HG02588 (cell line): ENCODE data around the gene AGAP1.

Experiments used
- ATAC-seq: cut with Tn5 transposase; IDR thresholded peaks from one replicate; pipeline ENCODE4 v1.9.1; 2021; ENCODE audit warnings: mild to moderate bottlenecking, moderate library complexity; ENCODE audit not compliant: unreplicated experiment

The AGAP1 gene

DNA sequence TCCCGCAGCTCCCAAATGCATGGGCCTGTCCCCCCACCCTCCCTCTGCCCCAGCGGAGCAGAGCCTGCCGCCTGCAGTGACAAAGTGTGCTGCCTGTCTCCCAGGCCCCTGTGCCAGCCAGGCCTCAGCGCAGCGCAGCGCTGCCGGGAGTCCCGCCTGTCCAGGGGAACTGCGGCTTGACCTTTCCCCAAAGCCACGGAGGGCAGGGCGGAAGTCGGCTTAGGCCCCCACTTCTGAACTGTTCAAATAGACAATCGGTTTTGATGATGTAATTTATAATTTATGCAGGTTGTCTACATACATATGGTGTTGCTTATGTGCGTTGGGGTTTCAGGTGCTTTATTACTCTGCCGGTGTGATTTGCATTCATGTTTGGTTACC, 667.2 kb downstream of the AGAP1 start:
- no peak for ATAC-seq

DNA sequence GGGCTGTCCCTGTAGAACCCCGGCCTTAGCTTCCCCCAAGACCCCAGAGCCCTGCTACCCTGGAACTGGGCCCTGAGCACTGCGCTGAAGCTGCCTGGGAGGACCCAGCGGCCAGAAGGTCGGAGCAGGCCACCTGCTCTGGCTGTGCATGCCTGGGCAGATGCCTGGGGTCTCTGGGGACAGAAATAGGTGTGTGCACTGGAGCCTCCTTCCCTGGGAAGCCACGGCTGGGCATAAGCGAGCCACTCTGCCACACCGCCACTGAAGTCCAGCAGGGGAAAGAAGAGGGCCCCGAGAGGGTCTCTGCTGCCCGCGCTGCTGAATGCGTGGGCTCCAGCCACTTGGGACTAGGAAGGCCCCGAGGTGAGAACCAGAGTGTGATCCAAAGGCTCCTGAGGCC, 667.7 kb downstream of the AGAP1 start:
- no peak for ATAC-seq

DNA sequence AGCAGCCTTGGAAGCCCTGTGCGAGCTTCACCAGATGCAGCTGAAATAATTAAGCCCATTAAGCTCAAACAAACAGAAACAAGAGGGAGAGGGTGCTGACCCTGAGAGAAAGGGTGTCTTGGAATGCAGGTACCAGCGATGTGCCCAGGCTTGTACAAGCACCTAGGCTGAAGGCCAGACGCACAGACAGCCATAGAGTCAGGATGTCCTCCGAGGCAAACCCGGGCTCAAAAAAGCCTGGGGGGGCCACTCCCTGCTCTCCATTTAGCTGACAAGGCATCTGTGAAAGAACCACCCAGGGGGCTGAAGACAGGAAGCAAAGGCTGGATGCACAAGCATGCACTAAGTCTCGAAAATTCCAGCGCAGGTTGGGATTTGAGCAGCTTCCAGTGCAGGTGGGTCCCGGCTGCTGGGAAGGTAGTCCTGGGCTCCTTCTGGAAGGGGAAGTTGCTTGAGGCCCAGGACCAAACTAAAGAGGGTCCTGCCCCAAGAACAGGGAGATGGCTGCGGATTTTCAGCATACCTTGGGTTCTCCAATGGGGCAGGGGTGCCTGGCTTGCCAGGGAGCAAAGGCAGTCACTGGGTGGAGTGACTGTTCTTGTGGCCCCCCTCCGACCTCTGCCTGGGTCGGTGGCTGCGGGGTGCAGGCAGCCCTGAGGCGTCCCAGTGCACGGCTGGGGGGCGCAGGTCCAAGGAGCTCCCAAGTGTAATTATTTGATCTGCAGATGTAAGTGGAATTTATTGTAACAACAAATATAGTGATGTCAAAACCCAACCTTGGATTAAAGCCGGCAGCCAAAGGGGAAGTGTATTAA, 668.4 kb downstream of the AGAP1 start:
- no peak for ATAC-seq

DNA sequence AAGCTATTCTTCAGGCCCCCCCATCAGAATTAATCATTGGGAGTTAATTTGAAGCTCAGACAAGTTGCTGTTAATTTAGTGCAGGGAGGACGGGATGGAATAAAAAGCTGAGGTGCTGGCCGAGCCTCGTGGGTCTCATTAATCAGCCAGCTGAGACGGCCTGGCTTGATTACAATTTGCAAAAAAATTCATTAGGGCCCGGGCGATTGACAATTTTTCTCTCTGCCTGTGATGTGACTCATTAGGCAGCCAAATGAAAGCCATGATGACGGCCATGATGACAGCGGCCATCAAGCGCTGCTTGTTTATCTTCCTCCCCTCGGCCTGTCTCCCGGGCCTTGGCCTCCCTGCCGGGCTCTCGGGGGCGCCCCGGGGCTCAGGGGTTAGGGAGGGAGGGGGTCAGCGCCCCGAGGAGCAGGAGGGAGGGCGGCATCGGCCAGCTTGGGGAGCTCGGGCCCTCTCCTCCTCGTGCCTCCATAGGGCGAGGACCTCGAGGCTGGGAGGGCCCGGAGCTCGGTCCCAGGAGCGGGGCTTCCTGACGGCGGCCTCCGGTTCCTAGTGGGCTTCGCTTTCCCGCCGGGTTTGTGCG, 669.1 kb downstream of the AGAP1 start:
- ATAC-seq: no peak

DNA sequence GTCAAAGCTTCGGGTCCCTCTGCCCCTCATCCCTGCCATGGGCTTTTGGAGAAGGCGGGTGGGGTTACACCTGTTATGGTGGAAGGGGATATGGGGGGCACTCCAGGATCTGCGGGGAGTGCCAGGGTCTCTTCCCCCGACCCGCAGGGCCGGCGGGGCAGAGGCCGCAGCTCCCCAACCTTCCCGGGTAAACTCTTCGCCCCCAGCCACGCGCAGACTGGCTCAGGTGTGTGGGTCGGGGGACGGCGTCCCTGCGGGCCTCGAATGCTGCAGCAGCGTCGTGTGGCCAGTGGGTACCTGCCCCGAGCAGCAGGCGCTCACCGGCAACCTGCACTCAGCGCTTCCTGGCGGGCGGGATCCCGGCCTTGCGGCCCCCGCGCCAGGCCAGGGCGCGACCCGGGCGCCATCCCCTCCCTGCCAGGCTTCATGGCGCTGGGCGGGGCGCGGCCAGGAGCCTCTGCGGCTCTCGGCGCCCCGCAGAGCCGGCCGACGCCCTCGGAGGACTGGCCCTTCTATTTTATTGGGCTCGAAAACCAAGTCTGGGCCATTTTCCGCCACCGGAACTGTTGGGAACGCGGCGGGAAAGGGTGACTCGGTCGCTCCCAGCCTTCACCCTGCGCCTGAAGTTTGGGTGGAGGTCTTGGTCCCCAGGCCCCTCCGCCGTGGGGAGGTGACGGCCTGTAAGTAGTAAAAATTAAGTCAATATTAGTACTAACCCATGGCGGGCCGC, 669.8 kb downstream of the AGAP1 start:
- ATAC-seq: no peak

DNA sequence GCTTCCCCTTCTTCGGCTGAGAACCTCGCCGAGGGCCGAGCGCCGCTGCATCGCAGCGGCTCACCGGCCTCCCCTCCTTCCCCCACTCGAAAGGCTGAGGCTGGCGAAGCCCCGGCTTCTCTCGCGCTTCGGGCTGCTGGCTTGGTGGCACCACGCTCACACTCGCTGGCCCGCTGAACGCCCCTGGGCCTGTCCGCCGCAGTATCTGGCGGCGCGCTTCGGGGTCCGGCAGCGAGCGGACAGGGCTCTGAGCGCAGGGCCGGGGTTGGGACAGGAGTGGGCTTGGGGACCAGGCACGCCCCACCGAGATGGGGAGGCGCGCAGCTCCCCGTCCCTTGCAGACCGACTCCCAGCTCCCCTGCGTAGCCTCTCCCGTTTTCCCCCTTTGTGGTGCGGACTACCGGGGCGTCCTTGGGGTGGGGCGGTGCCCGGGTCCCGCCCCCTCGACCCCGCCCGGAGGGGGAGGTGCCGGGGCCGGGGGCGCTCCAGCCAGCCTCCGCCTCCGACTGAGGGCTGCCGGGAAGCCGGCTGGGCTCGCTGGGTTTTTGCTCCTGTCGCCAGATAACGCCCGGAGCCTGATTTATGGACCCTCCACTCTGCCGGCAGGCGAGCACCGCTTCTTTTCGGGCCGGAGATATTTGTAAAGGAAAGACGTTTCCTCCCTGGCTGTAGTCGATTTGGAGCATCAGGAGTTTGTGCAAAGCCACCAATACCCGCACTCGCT, 670.5 kb downstream of the AGAP1 start:
- ATAC-seq: no peak

DNA sequence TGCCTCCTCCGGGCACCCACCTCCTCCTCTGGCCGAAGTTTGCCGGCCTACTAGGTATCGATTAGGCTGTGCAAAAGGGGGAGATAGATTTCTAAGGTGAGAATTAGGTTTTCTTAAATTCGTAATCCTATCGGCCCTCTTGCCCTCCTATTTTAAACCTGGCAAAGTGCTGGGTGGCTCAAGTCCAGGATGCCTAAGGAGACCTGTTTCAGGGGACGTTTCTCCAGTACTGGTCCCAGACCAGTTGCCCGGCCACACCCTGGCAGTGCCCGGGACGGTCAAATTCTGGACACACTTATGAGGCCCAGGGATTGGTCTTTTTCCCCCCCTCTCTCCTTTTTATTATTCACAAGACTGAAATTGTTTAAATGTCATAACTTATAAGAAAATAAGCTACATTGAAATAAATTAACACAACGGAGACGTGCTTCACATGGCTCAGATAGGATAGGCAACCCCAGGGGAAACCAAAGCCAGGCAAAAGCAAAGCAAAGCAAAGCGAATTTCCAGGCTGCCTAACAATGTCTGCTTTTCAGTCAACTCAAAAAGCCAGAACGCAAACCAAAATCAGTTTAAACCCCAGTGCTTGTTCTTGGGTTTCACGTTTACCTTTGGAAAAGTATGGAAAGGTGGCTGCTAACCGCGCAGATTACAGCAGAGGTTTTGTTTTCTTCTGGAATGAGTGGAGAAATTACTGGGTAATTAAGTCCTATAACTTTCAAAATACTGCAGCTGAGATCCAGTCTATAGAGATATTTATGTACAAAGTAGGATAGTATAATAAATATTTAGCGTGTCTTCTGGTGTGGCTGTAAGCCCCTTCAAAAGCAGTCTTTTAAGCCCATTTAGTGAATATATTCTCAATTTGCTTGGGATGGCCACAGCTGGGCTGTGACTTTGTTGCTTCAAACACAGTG, 671.3 kb downstream of the AGAP1 start:
- ATAC-seq: no peak

DNA sequence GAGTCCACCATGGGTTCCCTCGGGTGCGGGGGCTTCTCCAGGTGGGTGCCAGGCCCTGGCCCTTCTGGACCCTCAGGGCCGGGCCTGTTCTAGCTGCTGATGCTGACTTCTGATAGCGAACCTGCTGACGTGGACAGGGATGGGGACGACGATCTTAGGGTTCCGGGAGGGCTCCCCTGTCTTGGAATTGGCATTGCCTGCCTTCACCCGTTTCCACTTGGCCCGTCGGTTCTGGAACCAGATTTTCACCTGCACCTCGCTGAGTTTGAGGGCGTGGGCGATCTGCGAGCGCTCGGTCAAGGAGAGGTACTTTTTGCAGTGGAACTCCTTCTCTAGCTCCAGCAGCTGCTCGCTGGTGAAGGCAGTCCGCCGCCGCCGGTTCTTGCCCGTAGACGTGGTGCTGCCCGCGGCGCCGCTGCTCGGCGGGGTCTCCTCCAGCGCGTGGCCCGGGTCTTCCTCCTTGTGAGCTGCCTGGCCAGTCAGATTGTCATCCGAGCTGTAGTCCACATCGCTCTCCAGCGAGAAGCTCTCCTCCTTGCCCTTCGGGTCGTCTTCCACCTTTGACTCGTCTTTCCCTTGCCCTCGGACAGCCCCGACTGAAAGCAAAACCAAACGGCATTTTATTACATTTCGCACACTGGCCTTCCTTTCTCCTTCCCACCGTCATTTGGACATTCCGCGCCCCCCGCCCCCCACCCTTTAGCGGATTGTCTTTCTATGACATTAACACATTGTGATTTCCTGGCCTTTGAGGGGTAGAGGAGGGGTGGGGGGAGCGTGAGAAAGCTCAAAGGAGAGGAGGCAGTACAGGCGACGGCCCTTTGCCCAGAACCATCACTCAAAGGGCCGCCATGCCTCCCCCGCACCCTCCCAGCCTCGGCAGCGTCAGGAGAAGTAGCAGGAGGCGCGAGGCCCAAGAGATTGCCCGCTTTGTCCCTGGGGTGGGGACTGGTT, 672.3 kb downstream of the AGAP1 start:
- ATAC-seq: no peak

DNA sequence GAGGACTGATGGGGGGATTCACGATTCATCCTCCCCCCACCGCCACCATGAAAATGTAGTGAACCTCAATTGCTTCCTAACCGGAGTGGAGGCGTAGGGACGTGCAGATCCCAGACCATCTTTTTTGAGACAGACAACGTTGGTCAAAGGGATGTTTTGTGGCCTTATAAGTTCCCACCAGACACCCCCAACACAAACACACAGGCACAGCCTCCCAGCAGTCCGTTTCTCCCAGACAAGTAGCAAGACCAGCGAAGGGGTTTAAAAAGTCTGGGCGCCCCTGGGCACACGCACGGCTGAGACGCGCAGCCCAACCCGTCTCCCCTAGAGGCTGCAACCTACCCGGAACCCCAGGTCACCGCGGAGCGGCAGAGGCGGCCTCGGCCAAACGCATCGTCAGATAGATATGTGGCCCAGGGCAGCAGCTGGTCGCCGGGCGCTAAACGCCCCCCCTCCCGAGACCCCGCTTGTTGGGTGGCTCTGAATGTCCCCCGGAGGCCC, 673.0 kb downstream of the AGAP1 start:
- ATAC-seq: no peak

DNA sequence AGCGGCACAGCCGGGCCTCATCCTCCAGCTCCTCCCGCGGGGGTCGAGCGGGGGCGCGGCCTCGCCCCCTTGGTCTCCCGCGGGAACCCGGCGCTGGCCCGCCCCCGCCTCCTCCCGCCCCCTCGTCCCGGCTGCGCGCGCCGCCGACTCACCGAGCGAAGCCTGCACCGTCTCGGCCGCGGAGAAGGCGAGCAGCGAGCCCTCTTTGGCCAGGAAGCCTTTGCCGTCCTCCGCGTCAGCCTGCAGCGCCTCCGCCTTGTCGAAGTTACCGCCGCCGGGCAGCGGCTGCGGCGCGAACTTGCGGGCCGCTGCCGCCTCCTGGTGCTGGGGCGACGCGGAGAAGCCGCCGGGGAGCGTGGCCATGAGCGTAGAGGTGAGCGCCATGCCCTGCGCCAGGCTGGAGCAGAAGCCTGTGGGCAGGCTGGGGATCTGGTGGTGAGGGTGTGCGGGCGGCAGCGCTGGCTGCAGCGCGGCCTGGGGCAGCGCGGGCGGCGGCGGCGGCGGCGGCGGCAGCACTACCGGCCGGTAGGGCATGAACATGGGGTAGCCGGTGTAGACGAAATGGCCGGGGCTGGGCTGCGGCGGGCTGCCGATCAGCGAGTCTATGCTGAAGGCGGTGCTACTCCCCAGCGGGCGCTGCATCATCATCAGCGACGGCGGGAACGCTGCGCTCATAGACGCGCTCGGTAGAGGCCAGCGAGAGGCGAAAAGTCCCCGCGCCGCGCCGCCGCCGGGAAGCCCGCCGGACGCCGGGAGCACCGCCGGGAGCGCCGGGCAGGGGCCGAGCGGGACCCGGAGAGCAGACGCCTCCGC, 673.7 kb downstream of the AGAP1 start:
- ATAC-seq: no peak

DNA sequence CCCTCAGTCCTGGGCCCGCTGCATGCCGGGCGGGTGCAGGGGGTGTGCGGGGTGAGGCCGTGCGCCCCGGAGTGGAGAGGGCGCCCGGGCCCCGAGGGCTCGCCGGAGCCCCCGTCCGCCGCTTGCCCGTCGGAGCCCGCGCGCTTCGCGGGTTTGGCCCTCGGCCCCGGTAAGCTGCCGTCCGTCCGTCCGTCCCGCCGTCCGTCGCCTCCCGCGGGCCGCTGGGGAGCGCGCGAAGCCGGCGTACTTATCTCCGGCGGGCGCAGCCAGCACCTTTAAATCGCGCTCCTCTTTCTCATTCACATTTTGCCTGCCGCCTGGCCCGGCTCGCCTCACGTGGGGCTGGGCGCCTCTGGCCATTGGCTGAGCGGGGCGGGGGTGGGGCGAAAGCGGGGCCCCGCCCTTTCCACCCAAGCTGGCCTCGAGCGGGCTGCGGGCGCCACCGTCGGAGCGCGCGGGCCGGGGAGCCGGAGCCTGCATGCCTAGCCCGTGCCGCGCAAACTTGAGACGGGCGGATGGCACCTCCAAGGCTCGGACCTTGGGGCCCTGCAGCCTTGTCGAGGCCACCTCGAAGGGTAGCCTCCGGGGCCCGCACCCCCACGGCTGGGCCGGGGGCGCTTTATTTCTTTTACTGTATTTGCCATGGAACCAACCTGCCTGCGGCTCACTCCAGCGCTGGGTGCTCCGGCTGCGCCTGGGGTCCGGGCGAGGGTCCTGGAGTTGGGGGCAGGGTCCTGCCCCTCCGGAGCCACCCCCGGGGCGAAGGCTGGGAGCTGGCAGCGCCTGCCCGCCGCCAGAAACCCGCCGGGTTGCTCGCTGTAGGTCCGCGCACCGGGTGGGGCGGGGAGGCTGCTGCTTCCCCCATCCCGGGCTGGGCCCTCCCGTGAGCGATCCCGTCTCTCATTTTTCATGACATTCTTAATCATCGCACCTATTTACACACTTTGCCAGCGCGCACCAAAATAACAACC, 674.6 kb downstream of the AGAP1 start, which contains the start of gene GBX2:
Gene GBX2, minus strand, starts transcription at position 277 of the 971 bp plus-strand sequence. CDS start 415 bp downstream, outside the sequence.
- ATAC-seq: no peak

DNA sequence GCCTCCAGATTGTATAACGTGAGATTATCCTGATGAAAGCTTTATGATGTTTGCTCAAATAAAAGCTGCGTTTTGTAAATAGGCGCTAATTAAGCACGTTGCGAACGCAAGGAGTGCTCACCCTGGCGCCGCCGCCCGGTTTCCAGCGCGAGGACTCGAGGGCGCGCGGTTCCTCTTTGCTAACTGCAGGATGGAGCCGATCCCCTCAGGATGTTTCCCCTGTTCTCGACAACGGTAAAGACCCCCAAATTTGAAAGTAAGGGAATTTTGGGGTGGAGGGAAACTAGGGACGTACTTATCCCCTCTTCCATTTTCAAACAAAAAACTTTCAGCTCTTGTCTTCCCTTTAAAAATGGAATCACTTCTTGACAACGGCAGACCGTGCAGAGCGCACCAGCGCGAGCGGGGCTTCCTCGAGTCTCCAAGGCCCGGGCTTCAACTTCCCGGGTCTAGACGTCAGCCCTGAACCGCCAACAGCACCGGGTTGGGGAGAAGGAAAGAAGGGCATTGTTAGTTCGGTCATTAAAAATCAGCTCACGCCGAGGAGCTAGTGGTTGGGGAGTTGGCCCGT, 675.4 kb downstream of the AGAP1 start:
- no peak for ATAC-seq

DNA sequence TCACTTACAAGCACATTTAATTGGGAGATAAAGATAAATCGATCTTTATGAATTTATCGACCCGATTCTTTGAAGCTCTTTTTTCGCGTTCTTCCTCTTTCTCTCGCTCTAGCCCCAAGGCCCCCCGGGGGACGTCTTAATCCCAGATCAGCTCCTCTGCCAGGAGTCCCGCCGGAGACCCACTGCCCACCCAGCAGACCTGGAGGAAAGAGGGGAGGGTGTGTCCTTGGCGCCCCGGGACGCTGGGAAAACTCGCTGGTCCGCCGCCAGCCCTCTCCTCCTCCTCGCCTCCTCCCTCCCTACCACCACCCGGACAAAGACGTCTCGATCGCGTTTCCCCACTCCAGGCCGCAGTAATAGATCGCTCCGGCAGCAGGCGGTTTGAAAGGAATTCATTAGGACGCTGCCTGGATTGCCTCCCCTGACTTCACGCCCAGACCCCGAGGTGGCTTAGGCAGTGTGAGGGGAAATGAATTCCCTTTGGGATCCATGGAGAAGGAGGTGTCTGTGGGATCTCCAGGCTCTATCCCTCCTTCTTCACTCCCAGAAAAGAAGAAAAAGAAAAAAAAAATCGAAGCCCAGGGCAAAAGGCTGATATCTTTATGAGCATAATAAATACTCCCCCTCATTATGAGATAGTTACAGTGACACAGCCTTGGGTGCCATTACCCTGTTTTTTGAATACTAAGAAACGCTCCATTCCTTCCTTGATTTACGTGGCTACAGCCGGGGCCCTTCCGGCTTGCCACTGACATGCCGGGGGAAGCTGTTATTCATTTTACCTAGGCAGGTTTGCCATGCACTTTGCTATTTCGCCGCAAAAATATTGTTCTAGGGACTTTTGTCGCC, 676.1 kb downstream of the AGAP1 start:
- ATAC-seq: no peak

DNA sequence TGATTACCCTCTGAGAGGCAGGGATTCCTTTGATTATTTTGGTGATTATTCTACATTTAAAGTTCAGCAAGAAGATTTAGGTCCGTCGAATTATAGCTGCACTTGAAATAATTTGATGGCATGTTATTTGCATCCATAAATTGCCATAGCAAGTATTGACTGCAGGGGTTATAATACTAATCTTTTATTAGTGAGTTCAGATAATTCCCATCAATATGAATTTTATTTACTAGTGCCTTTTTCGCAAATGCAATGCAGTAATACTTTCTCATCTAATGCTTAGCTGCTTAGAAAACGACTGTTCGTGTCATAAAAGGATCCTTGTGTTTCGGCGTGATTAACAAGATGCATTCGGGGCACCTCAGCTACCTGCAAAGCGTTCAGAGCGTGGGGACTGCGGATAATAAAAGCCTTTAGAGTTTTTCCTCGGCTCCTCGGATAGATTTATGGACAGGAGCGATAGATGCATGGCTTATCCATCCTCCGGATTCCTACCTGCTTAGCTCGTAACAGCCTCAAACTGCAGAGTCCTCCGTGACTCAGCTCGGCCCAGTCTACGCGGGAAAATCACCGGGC, 676.8 kb downstream of the AGAP1 start:
- ATAC-seq: no peak

DNA sequence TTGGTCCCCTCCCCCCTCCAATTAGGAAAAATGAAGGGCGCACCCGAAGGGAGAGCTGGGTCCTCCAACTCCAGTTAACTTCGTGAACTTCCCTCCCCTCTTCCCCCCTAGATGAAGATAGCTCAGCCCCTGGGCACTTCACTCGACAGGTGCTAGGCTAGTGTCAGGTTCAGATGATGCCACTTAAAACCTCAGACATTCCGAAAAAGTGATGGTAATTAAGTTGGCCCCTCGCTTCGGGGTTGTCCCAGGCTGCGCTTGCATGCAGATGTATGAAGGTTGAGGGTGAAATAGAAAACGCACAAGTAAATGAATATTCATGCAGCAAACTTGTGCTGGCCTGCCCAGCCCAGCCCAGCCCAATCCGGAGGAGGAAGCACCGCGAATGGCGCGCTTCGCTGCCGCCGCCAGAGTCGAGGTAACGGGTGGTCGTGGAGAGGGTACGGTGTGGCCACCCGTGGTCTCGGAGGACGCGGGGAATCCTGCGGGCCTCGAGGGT, 677.4 kb downstream of the AGAP1 start:
- no peak for ATAC-seq
